PFSK-1 (cell line): ENCODE results near the gene PTPN21.

Source experiments
- FOXP2 ChIP-seq: optimal IDR thresholded peaks from 2 replicates; pipeline ENCODE3; 2011; ENCODE audit warnings: borderline replicate concordance, control low read depth, inconsistent platforms; ENCODE audit not compliant: insufficient read depth; ENCODE audit errors: extremely low read length, extremely low read depth
- POLR2AphosphoS5 ChIP-seq: IDR thresholded peaks from 2 replicates; pipeline ENCODE4 v1.6.1; 2012; ENCODE audit warnings: low read depth, mild to moderate bottlenecking, control low read depth, low read length, moderate library complexity
- REST ChIP-seq, 2 experiments: IDR thresholded peaks; 2 replicates each; pipeline versions ENCODE4 v1.6.1 to v1.8.0; 2011 to 2012; ENCODE audit warnings: low read depth in 2 of 2, low read length in 2 of 2, control low read depth in 1 of 2, inconsistent platforms in 1 of 2, mild to moderate bottlenecking in 1 of 2, moderate library complexity in 1 of 2; ENCODE audit not compliant: insufficient read depth in 1 of 2
- SIN3A ChIP-seq: IDR thresholded peaks from 2 replicates; pipeline ENCODE4 v1.6.1; 2012; ENCODE audit warnings: mild to moderate bottlenecking, low read length, moderate library complexity, borderline replicate concordance; ENCODE audit not compliant: insufficient read depth
- TAF1 ChIP-seq: IDR thresholded peaks from 2 replicates; pipeline ENCODE4 v1.6.1; 2012; ENCODE audit warnings: low read length, control low read depth, borderline replicate concordance; ENCODE audit not compliant: insufficient read depth

Gene PTPN21

GRCh38 chr14:88507208-88507607 lies 47.6 kb downstream of the PTPN21 start:
- TF ChIP-seq TAF1 (no peak), POLR2AphosphoS5 (no peak), FOXP2 (no peak), REST (IDR thresholded peaks at IDR 0.05; ENCODE audit: insufficient read depth in 1 of 2, low read depth in 2 of 2, low read length in 2 of 2) (no peak), SIN3A (no peak)

GRCh38 chr14:88505621-88506020 lies 49.2 kb downstream of the PTPN21 start:
- TF ChIP-seq FOXP2 (no peak), SIN3A (no peak), REST (IDR thresholded peaks at IDR 0.05; ENCODE audit: insufficient read depth in 1 of 2, low read depth in 2 of 2, low read length in 2 of 2) (no peak), TAF1 (no peak), POLR2AphosphoS5 (no peak)

GRCh38 chr14:88504602-88505001 lies 50.2 kb downstream of the PTPN21 start:
- TF ChIP-seq REST (IDR thresholded peaks at IDR 0.05; ENCODE audit: insufficient read depth in 1 of 2, low read depth in 2 of 2, low read length in 2 of 2) (no peak), FOXP2 (no peak), TAF1 (no peak), POLR2AphosphoS5 (no peak)

- TF ChIP-seq REST (IDR thresholded peaks at IDR 0.05; ENCODE audit: insufficient read depth in 1 of 2, low read depth in 2 of 2, low read length in 2 of 2) (no peak), SIN3A (no peak), FOXP2 (no peak), TAF1 (no peak), POLR2AphosphoS5 (no peak)
Measured at GRCh38 chr14:88503754-88504406, 50.9 kb downstream of the PTPN21 start.
